A673 (cell line): ENCODE data around the gene CCDC40. TPM values are rescaled to one million over a fixed set of nuclear protein-coding genes. Genes with fewer than 3 reads are reported as not detected.

Experiments used
- BruUV-seq: library from RNA; stranded (reverse); fragments of 400-500 nt; replicated peaks from 2 replicates; lab custom pipeline; 2021; lab: Mats Ljungman, UMichigan
- CTCF ChIA-PET: fragments of 300-600 bp; sonication (Branson Sonifier 250); formaldehyde crosslinking; loops from one replicate; lab custom pipeline; 2022; ENCODE audit warnings: antibody characterized with exemption; lab: Charles Lee
- POLR2A ChIA-PET: fragments of 300-600 bp; sonication (Branson Sonifier 250); formaldehyde crosslinking; loops from one replicate; lab custom pipeline; 2022; ENCODE audit warnings: antibody characterized with exemption; ENCODE audit not compliant: low non-redundant PET; lab: Charles Lee
- DNase-seq: peaks from one replicate; pipeline ENCODE4 v3.0.0-alpha.2; 2015; ENCODE audit warnings: low spot score
- H3K27ac ChIP-seq: fragments of 200-600 bp; sonication (generic); 2 replicates; pipeline ENCODE4 v1.5.1; 2016; ENCODE audit warnings: mixed run types, low read depth, mild to moderate bottlenecking, mixed read lengths, antibody characterized with exemption, low read length; ENCODE audit not compliant: poor library complexity, severe bottlenecking
- H3K27me3 ChIP-seq: fragments of 200-600 bp; sonication (generic); replicated peaks from 2 replicates; pipeline ENCODE4 v1.6.1; 2017; ENCODE audit warnings: mixed run types, low read depth, mild to moderate bottlenecking, mixed read lengths, antibody characterized with exemption, low read length; ENCODE audit not compliant: insufficient read depth, poor library complexity
- H3K36me3 ChIP-seq: fragments of 200-600 bp; sonication (generic); 2 replicates; pipeline ENCODE4 v1.6.1; 2016; ENCODE audit warnings: mixed run types, mild to moderate bottlenecking, mixed read lengths, antibody characterized with exemption, low read length; ENCODE audit not compliant: insufficient read depth, poor library complexity, severe bottlenecking
- H3K4me1 ChIP-seq: fragments of 200-600 bp; sonication (generic); 2 replicates; pipeline ENCODE4 v1.6.1; 2017; ENCODE audit warnings: mixed run types, mild to moderate bottlenecking, mixed read lengths, antibody characterized with exemption, low read length; ENCODE audit not compliant: insufficient read depth, poor library complexity, severe bottlenecking
- H3K4me3 ChIP-seq: fragments of 200-600 bp; sonication (generic); 2 replicates; pipeline ENCODE4 v1.5.1; 2016; ENCODE audit warnings: low read depth, mixed run types, mild to moderate bottlenecking, mixed read lengths, low read length; ENCODE audit not compliant: poor library complexity, severe bottlenecking
- H3K9me3 ChIP-seq: fragments of 200-600 bp; sonication (generic); 2 replicates; pipeline ENCODE4 v1.6.1; 2016; ENCODE audit warnings: mixed run types, low read depth, mild to moderate bottlenecking, mixed read lengths, antibody characterized with exemption, low read length; ENCODE audit not compliant: poor library complexity, severe bottlenecking
- EZH2 ChIP-seq: fragments of 200-600 bp; sonication (generic); IDR thresholded peaks from 2 replicates; pipeline ENCODE4 v1.6.1; 2017; ENCODE audit warnings: borderline replicate concordance, low read depth, mild to moderate bottlenecking, mixed read lengths, antibody characterized with exemption, low read length; ENCODE audit not compliant: poor library complexity, severe bottlenecking
- intact Hi-C: fragments of 100-400 bp; cut with micrococcal nuclease; formaldehyde crosslinking; loops from one replicate; pipeline ENCODE4 v1.10.0; 2022; ENCODE audit not compliant: unreplicated experiment
- total RNA-seq: library from RNA; stranded (reverse); gene quantifications from 2 replicates; pipeline ENCODE4 v1.2.3, GENCODE V29; 2021
- TF ChIP-seq, protein P1 (sequence below): fragments of 300-800, 200-600 bp; sonication (generic); conservative IDR thresholded peaks from 2 replicates; pipeline ENCODE4 v1.5.1; 2017; ENCODE audit warnings: low read depth, mild to moderate bottlenecking, antibody characterized with exemption, low read length, moderate library complexity, mixed read lengths

The CCDC40 gene
- total RNA-seq, 1 experiment from 2014 or later, result 3.5 TPM

GRCh38 chr17:80109713-80110446 lies 73.4 kb downstream of the CCDC40 start:
- TF ChIP-seq, protein P1, sequence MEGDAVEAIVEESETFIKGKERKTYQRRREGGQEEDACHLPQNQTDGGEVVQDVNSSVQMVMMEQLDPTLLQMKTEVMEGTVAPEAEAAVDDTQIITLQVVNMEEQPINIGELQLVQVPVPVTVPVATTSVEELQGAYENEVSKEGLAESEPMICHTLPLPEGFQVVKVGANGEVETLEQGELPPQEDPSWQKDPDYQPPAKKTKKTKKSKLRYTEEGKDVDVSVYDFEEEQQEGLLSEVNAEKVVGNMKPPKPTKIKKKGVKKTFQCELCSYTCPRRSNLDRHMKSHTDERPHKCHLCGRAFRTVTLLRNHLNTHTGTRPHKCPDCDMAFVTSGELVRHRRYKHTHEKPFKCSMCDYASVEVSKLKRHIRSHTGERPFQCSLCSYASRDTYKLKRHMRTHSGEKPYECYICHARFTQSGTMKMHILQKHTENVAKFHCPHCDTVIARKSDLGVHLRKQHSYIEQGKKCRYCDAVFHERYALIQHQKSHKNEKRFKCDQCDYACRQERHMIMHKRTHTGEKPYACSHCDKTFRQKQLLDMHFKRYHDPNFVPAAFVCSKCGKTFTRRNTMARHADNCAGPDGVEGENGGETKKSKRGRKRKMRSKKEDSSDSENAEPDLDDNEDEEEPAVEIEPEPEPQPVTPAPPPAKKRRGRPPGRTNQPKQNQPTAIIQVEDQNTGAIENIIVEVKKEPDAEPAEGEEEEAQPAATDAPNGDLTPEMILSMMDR, result no peak
- no peak for TF ChIP-seq EZH2
- POLR2A ChIA-PET, result no interaction called here
- Histone ChIP-seq H3K36me3 (no peaks in the 10 kb centered on the region), H3K27me3 (no peaks in the 10 kb centered on the region), H3K9me3 (no peaks in the 10 kb centered on the region), H3K27ac (no peak overlapping the region), H3K4me3 (no peak overlapping the region), H3K4me1 (peaks cover 10% of the 10 kb centered on the region)
- CTCF ChIA-PET, result interaction anchor here (1.6 kb wide), 1 partner anchor 8 kb away, joined by 3 read pairs; the partner anchor contains the start of gene GAA
- intact Hi-C loops, result no loop called here
- no TSS peak for BruUV-seq
- DNase-seq, result no peak

DNA sequence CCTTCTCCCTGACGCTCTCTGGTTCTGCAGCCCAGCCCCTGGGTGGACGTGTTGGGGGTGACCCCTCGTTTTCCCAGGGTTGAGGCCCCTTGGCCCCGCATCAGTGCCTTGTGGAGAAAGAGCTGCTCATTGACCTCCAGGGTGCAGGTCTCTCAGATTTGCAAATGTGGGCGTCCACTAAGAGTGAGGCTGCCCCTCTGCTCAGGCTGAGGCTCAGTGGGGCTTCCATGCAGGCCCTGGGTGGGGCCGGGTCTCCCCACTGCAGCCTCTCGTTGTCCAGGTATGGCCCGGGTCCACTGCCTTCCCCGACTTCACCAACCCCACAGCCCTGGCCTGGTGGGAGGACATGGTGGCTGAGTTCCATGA lies 74.0 kb downstream of the CCDC40 start:
- Histone ChIP-seq H3K4me1 (peaks cover 10% of the 10 kb centered on the region), H3K27ac (no peak overlapping the region), H3K9me3 (no peaks in the 10 kb centered on the region), H3K4me3 (no peak overlapping the region), H3K36me3 (no peaks in the 10 kb centered on the region), H3K27me3 (no peaks in the 10 kb centered on the region)
- intact Hi-C loops, result no loop called here
- DNase-seq, result no peak
- POLR2A ChIA-PET, result no interaction called here
- TF ChIP-seq EZH2, result no peak
- TF ChIP-seq, protein P1, result no peak
- CTCF ChIA-PET, result interaction anchor here (1.6 kb wide), 1 partner anchor 9 kb away, joined by 3 read pairs; the partner anchor contains the start of gene GAA
- no TSS peak for BruUV-seq

- Histone ChIP-seq H3K4me3 (no peak overlapping the region), H3K27ac (no peak overlapping the region), H3K4me1 (peaks cover 3% of the 10 kb centered on the region), H3K27me3 (no peaks in the 10 kb centered on the region), H3K9me3 (no peaks in the 10 kb centered on the region), H3K36me3 (no peaks in the 10 kb centered on the region)
- no TSS peak for BruUV-seq
- DNase-seq, result no peak
- ChIA-PET CTCF (interaction anchor here (1.6 kb wide), 1 partner anchor 10 kb away, joined by 3 read pairs; the partner anchor contains the start of gene GAA), POLR2A (no interaction called here)
- TF ChIP-seq EZH2, result no peak
- TF ChIP-seq, protein P1, result no peak
- intact Hi-C loops, result no loop called here
These were observed 74.7 kb downstream of the CCDC40 start for GRCh38 chr17:80110927-80111701.
